Activated CD8-positive, alpha-beta memory T cell treated with anti-CD3 and anti-CD28 coated beads for 48 hours (primary cell): ENCODE results near the gene CHRDL2.

ENCODE experiments used
- DNase-seq, 3 experiments: peaks; one replicate each; pipeline ENCODE4 v3.0.0-alpha.2; 2020; ENCODE audit warnings: low read depth in 2 of 3, low spot score in 2 of 3

The CHRDL2 gene

DNA sequence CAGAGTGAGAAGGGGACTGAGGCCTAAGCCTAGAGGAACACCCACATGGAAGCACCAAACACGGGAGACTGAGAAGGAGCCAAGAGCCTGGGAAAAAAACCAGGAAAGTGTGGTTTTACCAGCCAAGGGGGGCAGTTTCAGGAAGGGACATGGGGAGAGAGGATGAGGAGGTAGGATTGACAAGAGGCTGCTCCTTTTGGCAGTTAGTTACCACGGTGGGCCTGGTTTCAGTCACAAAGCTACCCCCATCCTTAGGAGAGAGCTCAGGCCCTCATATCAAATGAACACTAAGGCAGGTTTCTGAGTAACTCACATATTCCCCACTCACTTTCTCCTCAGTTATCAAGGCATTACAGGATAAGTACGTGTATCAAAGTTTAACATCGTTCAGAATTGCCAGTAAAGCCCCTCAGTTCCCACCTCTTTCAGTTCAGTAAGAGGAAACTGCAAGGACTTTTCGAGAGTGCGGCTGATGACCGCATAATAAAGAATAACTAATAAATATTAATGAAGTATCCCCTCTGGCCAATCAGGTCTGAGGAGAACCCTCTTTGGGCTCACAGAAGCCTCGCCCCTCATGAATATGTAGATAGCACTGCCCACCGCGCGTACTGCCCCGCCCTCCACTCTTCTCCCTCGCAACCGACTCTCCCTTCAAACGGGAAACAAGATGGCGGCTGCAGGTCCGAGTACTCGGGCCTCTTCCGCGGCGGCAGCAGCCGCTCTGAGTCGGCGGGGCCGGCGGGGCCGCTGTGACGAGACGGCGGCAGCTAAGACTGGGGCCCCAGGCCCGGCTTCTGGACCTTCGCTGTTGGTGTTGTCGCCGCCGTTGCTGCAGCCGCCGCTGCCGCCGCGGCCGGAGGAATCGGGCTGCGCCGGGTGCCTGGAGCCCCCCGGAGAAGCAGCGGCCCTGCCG, 17.2 kb upstream of the CHRDL2 start, which contains the start of gene RNF169:
Gene RNF169 (plus strand): TSS at position 639 of the 916 bp plus-strand sequence. CDS start 32 bp downstream, at position 671.
- DNase-seq: peak; percentile 44 to 69 (median 68)

DNA sequence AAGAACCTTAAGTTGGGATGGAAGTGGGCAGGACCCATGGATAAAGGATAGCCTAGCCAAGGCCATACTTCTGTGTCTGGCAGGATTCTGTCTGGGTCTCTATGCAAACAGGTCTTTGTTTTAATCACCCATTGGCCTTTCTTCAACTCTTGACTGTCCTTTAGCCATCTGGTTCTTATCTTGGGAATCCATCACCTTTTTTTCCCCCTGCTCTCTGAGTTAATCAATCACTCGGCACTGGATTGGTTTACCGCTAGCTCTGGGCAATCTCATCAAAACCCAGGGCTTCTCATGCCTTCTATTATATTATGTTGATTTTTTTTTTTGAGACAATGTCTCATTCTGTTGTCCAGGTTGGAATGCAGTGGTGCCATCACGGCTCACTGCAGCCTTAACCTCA, 15.6 kb upstream of the CHRDL2 start:
- DNase-seq: no peak

GRCh38 chr11:74744277-74744676, 13.1 kb upstream of the CHRDL2 start:
- DNase-seq: no peak

DNA sequence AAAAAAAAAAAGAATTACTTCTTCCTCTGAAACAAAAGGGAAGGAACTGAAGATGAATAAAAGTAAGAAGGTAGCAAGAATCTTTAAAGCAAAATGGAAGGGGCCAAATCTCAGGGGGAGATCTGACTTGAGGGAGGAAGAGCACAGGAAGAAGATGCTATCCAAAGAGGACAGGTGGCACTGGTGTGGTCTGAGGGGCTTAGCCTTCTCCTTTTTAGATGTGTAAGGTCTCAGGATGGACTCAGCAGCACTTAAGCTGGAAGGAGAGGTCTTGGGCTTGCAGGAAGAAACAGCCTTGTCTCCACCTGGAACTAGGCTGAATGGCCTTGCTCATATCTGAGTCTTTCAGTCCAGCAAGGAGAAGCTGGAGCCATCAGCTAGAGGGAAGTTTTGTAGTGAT, 12.4 kb upstream of the CHRDL2 start:
- DNase-seq: no peak

GRCh38 chr11:74742070-74742469, 10.8 kb upstream of the CHRDL2 start:
- DNase-seq: no peak

GRCh38 chr11:74739546-74740270, 8.5 kb upstream of the CHRDL2 start:
- DNase-seq: no peak

GRCh38 chr11:74736031-74736430, 4.8 kb upstream of the CHRDL2 start:
- no peak for DNase-seq

DNA sequence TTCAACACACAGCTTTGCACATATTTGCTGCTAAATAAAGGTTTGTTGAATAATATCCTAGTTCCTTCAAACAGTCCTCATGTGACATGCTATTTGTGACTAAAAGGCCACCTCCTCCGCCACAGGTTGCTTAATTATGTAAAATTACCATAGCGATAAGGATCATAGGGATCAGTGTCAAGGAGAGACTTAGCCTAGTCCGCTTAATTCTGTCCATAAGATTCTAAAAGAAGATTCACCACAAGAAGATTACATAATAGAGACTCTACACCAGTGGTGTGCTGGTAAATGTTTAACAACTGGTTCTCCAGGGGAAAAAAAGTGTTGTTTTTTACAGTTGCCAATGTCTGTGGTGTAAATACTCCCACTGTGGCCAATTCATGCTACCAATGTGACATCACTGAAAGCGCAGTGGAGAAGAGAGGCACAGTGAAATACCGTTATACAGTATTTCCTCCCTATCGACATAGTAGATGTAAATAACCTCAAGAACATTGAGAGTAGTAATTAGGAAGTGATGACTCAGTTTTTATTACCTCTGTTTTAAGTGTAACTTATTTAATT, 4.2 kb upstream of the CHRDL2 start:
- no peak for DNase-seq

- DNase-seq: no peak
Measured at GRCh38 chr11:74734559-74734925, 3.3 kb upstream of the CHRDL2 start.

DNA sequence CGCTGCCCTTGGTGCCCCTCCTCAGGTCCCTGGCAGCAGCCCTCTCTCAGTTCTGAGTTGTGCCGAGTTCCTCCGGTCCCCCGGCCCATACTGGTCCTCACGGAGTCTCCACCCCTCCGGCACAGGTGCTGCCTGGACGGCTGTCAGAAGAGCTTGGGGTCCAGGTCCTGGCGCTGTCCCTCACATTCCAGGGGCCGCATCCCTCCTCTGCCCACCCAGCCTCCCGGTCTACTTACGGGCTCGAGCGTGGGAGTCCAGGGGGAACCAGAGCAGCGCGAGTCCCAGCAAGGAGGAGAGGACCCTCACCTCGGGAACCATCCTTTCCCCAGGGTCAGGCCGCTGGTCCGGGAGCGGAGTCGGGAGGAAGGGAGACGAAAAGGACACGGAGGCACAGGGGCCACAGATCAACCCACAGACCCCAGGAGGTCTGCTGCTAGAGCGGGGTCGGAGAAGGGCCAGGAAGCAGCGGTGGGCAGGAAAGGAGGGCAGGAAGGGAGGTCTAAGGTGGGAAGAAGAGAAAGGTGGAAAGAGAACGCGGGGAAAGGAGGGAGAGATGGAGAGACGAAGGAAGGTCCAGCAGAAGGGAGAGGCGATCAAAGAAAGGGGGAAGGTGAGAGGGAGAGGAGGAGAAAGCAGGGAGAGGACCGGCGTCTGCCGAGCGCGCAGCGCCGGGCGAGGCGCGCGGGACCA, 510 bp downstream of the CHRDL2 start:
- no peak for DNase-seq

GRCh38 chr11:74729397-74729796, 1.8 kb downstream of the CHRDL2 start:
- no peak for DNase-seq

- peak in 2 of 3 experiments; percentile 16 to 20 for DNase-seq
Measured at GRCh38 chr11:74726547-74727182, 4.6 kb downstream of the CHRDL2 start.

DNA sequence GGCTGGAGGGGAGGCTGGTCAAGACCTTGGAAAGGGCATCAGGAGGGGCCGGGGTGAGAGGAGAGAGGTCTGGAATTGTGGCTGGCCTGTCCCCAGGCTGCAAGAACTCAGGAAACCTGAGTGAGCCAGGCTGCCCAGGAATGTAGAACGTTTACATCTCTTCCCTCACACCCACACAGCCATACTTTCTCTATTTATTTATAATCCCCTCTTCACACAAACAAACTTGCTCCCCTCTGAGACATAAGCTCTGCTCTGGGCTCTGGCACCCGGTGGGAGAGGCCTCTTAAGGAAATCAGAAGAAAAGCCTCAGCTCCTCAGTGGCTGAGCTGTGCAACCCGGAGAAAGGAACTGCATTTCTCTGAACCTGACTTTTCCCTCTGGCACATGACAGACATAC, 5.5 kb downstream of the CHRDL2 start:
- DNase-seq: no peak

DNA sequence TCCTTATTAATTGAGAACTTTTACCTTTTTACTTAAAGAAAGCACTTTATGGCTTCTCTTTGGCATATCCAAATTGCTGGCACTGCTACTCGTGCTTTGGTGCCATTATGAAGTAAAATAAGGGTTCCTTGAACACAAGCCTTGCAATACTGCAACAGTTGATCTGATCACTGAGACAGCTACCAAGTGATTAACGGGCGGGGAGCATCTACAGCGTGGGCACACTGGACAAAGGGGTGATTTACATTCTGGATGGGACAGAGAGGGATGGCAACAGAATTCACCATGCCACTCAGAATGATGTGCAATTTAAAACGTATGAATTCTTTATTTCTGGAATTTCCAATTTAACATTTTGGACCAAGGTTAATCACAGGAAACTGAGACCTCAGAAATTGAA, 7.7 kb downstream of the CHRDL2 start:
- DNase-seq: no peak

DNA sequence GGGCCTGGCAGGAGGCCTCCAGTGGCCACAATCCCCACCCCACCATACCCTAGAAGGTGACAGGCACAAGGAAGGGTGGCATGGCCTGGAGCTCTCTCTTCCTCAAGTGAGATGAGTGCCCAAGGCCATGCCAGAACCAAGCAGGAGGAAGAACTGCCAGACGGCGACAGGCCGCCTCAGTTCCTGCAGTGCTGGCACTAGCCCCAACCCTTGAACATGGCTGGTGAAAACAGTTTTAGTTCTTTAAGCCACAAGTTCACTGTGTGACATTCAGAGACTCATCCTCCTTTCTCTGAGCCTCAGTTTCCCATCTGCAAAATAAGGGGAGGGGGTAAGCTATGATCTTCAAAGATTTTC, 9.8 kb downstream of the CHRDL2 start:
- DNase-seq: no peak

GRCh38 chr11:74720596-74721478, 10.4 kb downstream of the CHRDL2 start:
- DNase-seq: no peak

DNA sequence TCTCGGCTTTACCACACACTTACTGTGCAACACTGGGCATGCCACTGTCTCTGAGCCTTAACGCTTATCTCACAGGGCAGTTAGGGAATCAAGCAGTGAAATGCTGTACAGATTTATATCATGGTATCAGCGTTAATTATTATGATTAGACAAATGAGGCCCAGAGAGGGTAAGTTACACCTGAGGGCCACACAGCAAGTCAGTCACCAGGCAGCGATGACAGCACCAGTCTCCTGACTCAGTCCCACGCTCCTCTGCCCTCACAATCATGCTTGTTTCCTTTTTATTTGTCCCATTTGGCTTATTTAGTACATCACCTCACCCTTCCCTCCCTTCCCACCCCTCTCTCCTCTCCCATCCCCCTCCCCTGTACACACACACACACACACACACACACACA, 12.2 kb downstream of the CHRDL2 start:
- DNase-seq: no peak

DNA sequence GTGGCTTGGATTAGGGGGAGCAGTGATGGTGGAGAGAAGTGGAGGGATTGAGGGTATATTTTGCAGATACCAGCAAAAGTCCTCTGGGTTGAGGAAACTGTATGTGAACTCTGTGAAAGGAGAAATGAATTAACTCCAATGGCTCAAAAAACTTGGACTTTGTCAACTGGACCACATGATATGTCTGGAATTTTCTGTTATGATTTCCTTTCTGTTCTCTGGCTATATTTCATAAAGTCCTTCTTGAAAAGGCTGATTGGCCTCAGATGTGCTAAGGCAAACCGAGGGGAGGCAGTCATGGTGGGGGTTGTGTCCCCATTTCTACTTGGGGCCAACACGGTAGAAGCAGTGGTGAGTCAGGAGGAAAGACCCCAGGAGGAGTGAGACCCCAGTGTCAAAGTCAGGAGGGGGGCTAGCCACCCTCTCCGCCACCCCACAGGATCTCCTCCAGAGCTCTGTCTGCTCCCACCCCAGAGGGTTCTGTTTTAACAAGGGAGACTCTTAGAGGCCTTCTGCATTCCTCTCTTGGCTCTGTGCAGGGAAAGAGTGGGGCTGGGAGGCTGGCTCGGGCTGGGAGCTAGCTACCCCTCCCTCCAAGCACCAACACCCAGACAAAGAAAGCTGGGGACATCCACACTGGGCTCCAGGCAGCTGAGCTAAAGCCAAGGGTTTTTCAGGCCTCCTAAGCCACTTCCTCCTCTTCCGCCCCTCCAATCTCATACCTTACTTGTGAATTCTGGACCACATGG, 13.8 kb downstream of the CHRDL2 start:
- DNase-seq: no peak

DNA sequence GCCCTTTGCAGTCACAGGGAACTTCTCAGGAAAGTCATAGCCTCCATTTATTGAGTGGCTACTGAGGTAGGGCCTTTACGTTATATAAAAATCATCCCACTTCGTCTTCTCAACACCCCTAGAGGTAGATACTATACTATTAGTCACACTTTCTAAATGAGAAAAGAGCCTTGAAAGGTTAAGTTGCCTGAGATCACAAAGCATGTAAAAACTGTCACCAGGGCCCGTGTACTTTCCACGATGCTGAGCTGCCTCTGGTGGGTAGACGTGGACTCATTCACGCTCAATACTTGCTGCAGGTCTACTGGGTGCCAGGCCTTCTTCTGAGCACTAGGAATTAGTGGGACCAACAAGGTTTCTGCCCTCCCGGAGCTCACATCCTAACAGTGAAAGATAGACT, 16.3 kb downstream of the CHRDL2 start:
- no peak for DNase-seq
